NCI-H748 (cell line): ENCODE results near the gene GAA.

Experiments used
- DNase-seq: peaks from one replicate; lab custom pipeline; 2025; ENCODE audit not compliant: unreplicated experiment; lab: John Stamatoyannopoulos, UW

Gene GAA

GRCh38 chr17:80103449-80104085 lies 2.2 kb downstream of the GAA start:
- no peak for DNase-seq

- DNase-seq: peak; percentile 55
Measured at GRCh38 chr17:80104321-80104955, 3.1 kb downstream of the GAA start.

DNA sequence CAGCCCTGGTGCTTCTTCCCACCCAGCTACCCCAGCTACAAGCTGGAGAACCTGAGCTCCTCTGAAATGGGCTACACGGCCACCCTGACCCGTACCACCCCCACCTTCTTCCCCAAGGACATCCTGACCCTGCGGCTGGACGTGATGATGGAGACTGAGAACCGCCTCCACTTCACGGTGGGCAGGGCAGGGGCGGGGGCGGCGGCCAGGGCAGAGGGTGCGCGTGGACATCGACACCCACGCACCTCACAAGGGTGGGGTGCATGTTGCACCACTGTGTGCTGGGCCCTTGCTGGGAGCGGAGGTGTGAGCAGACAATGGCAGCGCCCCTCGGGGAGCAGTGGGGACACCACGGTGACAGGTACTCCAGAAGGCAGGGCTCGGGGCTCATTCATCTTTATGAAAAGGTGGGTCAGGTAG lies 3.6 kb downstream of the GAA start:
- no peak for DNase-seq

- DNase-seq: peak; percentile 52
Measured at GRCh38 chr17:80105762-80106161, 4.4 kb downstream of the GAA start.

GRCh38 chr17:80106176-80106575 lies 4.8 kb downstream of the GAA start:
- DNase-seq: no peak

- no peak for DNase-seq
Measured at GRCh38 chr17:80106751-80107150, 5.4 kb downstream of the GAA start.

- DNase-seq: no peak
Measured at GRCh38 chr17:80107231-80108021, 6.0 kb downstream of the GAA start.

GRCh38 chr17:80108036-80108971 lies 6.9 kb downstream of the GAA start:
- DNase-seq: no peak

DNA sequence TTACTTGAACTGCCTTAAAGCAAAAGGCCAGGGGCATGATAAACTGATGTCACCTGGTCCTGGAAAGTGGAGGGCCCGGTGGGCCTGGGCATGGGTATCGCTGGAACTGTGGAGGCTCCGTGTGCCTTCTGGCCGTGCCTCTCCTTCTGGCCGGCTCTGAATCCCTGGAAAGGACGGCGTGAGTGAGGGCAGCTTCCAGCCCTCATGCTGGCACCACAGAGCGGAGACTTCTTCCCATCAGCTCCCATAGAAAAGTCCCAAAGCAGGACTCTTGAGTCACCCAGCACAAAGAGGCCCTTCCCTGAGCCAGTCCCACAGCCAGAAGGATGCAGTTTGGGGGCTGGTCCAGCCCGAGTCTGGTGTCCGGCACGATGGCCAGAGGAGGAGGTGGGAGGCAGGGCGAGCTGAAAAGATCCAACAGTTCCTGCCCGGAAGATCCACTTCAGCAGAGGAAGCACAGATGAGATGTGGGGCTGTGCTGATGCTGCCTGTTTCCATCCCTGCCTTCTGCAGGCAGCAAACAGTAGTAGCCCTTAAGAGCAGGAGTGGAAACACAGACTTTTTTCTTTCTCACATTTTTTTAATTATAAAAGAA lies 7.8 kb downstream of the GAA start:
- DNase-seq: no peak

GRCh38 chr17:80109713-80110446 lies 8.5 kb downstream of the GAA start:
- peak; percentile 46 for DNase-seq

DNA sequence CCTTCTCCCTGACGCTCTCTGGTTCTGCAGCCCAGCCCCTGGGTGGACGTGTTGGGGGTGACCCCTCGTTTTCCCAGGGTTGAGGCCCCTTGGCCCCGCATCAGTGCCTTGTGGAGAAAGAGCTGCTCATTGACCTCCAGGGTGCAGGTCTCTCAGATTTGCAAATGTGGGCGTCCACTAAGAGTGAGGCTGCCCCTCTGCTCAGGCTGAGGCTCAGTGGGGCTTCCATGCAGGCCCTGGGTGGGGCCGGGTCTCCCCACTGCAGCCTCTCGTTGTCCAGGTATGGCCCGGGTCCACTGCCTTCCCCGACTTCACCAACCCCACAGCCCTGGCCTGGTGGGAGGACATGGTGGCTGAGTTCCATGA lies 9.0 kb downstream of the GAA start:
- DNase-seq: no peak

DNA sequence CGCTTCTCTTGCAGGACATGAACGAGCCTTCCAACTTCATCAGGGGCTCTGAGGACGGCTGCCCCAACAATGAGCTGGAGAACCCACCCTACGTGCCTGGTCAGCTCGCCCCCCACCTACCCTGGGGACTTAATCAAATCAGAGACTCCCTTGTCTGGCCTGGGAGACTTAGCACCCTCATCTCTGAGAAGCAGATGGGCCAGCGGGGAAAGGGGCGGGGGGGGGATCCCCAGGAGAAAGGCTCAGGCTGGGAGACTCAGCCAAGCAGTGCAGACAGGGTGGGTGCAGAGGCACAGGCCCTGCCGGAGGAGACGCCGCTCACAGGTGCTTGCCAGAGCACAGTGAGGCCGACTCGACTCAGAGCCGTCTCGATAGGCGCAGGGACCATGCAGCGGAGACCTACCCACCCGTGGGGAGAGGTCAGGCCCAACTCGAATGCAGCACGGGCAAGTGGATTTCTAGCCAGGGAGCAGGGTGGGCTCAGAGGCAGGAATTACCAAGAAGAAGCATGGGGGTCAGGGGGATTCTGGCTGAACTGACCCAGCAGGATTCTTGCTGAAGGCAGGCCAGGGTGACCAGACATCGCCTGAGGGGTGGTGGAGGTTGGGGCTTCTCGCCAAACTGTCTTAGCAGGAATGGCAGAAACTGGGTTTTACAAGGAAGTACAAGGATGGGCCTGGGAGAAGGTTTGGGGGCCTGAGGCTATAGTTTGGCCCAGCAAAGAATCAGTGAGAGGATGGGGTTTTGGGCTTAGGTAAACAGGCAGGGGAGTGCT lies 9.7 kb downstream of the GAA start:
- no peak for DNase-seq

DNA sequence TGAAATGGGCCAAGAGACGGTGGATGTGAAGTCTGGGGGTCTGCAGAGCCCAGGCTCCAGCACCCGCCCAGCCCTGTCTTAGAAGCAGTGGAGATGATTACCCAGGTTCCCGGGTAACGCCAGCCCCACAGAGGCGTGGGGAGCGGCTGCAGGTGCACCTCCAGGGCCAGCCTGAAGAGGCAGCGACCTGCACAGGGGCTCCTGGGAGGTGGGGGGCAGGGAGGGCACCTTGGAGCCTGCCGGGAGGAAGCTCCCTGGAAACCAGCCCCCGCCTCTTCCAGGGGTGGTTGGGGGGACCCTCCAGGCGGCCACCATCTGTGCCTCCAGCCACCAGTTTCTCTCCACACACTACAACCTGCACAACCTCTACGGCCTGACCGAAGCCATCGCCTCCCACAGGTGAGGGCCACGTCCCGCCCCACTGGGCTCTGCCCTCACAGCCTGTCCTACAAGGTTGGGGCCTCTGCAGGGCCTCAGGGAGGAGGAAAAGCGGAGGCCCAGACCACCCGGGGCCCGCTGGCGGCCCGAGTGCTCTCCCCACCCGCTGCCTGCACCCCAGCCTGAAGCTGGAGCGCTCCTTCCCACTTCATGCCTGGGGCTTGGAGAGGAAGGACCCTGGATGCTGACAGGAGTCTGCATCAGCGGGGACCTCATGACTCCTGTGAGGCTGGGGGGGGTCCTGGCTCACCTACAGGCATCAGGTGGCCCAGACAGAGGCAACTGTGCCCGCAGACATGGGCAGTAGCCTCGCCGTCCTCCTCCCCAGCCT lies 10.5 kb downstream of the GAA start:
- DNase-seq: no peak

DNA sequence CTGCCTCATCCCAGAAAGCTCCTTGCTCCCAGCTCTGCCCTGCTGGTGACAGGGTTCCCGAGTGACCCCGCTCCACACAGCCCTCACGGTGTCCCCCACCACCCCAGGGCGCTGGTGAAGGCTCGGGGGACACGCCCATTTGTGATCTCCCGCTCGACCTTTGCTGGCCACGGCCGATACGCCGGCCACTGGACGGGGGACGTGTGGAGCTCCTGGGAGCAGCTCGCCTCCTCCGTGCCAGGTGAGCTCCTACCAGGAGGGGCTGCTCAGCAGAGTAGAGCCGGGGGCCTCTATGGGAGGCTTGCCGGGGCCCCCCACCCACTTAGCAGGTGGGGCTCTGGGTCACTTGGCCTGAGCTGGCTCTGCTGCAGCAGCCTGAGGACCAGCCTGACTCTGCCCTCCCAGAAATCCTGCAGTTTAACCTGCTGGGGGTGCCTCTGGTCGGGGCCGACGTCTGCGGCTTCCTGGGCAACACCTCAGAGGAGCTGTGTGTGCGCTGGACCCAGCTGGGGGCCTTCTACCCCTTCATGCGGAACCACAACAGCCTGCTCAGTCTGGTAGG lies 11.2 kb downstream of the GAA start:
- DNase-seq: no peak

GRCh38 chr17:80113033-80113484 lies 11.7 kb downstream of the GAA start:
- DNase-seq: no peak

DNA sequence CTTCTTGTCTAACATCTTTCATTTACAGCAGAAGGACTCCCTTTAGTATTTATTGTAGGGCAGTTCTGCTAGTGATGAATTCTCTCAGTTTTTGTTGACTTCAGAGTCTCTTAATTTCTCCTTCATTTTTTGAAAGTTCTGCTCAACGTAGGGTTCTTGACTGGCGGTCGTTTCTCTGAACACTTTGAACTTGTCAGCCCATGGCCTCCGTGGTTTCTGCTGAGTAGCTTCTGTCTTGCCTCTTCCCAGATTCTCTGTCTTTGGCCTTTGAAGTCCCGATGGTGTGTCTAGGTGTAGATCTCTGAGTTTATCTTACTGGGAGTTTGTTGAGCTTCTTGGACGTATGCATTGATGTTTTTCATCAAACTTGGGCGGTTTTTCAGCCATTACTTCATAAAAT lies 13.4 kb downstream of the GAA start:
- no peak for DNase-seq

GRCh38 chr17:80115159-80115558 lies 13.8 kb downstream of the GAA start:
- DNase-seq: no peak

- DNase-seq: no peak
Measured at GRCh38 chr17:80116276-80116920, 15.0 kb downstream of the GAA start.
